ENCODE measurements around the gene NECTIN4. TPM values are rescaled to one million over a fixed set of nuclear protein-coding genes. Genes with fewer than 3 reads are reported as not detected.

NECTIN4 gene
- total RNA-seq, 4 donors from 2014 or later = not detected

GRCh38 chr1:161083748-161084596, 5.4 kb downstream of the NECTIN4 start:
- no peak overlapping the region for H3K4me3 ChIP-seq
- intact Hi-C loops (cut with DNase I; ENCODE audit: low total_unique reads) = no loop called here
- no peak overlapping the region for H3K27ac ChIP-seq
- no peaks in the 10 kb centered on the region for H3K9me3 ChIP-seq
- H3K36me3 ChIP-seq = no peaks in the 10 kb centered on the region
- H3K4me1 ChIP-seq = no peaks in the 10 kb centered on the region
- no peak for DNase-seq
- TF ChIP-seq CTCF (IDR thresholded peaks at IDR 0.05 in 4 of 5, conservative IDR thresholded peaks at IDR 0.05 in 1 of 5) (no peak), POLR2A (IDR thresholded peaks at IDR 0.05) (no peak)
- in situ Hi-C loops (cut with MboI; ENCODE audit: low sequenced_read_pairs in 4 of 4) = no loop called here
- ATAC-seq = no peak
- no peaks in the 10 kb centered on the region for H3K27me3 ChIP-seq

GRCh38 chr1:161082996-161083747, 6.2 kb downstream of the NECTIN4 start:
- DNase-seq (peak; percentile 61 to 84), ATAC-seq (peak; percentile 80 to 87)
- H3K9me3 ChIP-seq = no peaks in the 10 kb centered on the region
- no peak overlapping the region for H3K27ac ChIP-seq
- no peak overlapping the region for H3K4me3 ChIP-seq
- no peaks in the 10 kb centered on the region for H3K4me1 ChIP-seq
- H3K36me3 ChIP-seq = no peaks in the 10 kb centered on the region
- H3K27me3 ChIP-seq = no peaks in the 10 kb centered on the region
- TF ChIP-seq POLR2A (IDR thresholded peaks at IDR 0.05) (no peak), CTCF (IDR thresholded peaks at IDR 0.05 in 4 of 5, conservative IDR thresholded peaks at IDR 0.05 in 1 of 5) (no peak)
- in situ Hi-C loops (cut with MboI; ENCODE audit: low sequenced_read_pairs in 4 of 4) = no loop called here
- intact Hi-C loops (cut with DNase I; ENCODE audit: low total_unique reads) = no loop called here

GRCh38 chr1:161082483-161082882, 6.9 kb downstream of the NECTIN4 start:
- Histone ChIP-seq H3K27ac (no peak overlapping the region), H3K9me3 (no peaks in the 10 kb centered on the region), H3K4me1 (no peaks in the 10 kb centered on the region), H3K36me3 (no peaks in the 10 kb centered on the region), H3K4me3 (no peak overlapping the region), H3K27me3 (no peaks in the 10 kb centered on the region)
- no peak for TF ChIP-seq POLR2A (IDR thresholded peaks at IDR 0.05)
- ATAC-seq (no peak), DNase-seq (no peak)
- intact Hi-C loops (cut with DNase I; ENCODE audit: low total_unique reads) (no loop called here), in situ Hi-C loops (cut with MboI; ENCODE audit: low sequenced_read_pairs in 4 of 4) (no loop called here)

- DNase-seq (no peak), ATAC-seq (no peak)
- Histone ChIP-seq H3K4me1 (no peaks in the 10 kb centered on the region), H3K27me3 (no peaks in the 10 kb centered on the region), H3K27ac (no peak overlapping the region), H3K4me3 (no peak overlapping the region), H3K36me3 (no peaks in the 10 kb centered on the region), H3K9me3 (no peaks in the 10 kb centered on the region)
- no peak for TF ChIP-seq CTCF (IDR thresholded peaks at IDR 0.05 in 4 of 5, conservative IDR thresholded peaks at IDR 0.05 in 1 of 5)
- no peak for TF ChIP-seq POLR2A (IDR thresholded peaks at IDR 0.05)
- intact Hi-C loops (cut with DNase I; ENCODE audit: low total_unique reads) (no loop called here), in situ Hi-C loops (cut with MboI; ENCODE audit: low sequenced_read_pairs in 4 of 4) (no loop called here)
These were observed 7.8 kb downstream of the NECTIN4 start for GRCh38 chr1:161081519-161081918.

Data from gastrocnemius medialis (tissue), 4 donors.